Measurements from ENCODE around the gene AFF3.

Gene AFF3

DNA sequence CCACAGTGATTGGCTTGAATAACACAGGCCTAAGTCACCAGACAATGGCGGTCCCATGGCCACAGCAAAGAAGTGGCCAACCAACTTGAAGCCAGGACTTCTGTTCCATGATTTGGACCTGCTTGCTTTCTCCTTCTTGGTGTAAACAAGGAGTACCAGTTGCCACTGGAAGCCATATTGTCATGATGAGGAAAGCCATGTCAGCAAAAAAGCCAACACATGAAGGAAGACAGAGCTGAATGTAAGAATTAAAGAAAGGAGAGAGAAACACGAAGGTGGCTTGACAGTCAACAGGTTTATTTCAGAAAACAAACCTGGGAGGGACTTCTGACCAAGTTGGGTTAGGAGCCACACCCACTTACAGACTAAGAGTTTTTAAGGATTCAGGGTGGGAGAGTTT, 620.2 kb downstream of the AFF3 start:
- no peak overlapping the region for H3K27ac ChIP-seq
- TF ChIP-seq, protein P1, sequence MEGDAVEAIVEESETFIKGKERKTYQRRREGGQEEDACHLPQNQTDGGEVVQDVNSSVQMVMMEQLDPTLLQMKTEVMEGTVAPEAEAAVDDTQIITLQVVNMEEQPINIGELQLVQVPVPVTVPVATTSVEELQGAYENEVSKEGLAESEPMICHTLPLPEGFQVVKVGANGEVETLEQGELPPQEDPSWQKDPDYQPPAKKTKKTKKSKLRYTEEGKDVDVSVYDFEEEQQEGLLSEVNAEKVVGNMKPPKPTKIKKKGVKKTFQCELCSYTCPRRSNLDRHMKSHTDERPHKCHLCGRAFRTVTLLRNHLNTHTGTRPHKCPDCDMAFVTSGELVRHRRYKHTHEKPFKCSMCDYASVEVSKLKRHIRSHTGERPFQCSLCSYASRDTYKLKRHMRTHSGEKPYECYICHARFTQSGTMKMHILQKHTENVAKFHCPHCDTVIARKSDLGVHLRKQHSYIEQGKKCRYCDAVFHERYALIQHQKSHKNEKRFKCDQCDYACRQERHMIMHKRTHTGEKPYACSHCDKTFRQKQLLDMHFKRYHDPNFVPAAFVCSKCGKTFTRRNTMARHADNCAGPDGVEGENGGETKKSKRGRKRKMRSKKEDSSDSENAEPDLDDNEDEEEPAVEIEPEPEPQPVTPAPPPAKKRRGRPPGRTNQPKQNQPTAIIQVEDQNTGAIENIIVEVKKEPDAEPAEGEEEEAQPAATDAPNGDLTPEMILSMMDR (IDR thresholded peaks at IDR 0.05), result no peak
- TF ChIP-seq ZFX (IDR thresholded peaks at IDR 0.05; ENCODE audit: borderline replicate concordance), result no peak

DNA sequence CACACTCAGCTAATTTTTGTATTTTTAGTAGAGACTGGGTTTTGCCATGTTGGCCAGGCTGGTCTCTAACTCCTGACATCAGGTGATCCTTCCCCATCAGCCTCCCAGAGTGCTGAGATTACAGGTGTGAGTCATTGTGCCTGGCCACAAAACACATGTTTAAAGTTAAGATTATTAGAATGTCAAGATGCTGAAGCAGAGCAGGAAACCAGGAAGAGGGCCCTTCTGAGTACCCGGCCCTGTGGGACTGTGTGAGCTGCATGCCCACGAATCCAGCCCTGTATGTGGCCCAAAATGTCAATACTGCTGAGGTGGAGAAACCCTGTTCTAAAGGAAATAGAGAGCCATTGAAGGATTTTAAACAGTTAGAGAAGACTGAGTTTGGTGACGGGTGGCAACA, 621.6 kb downstream of the AFF3 start:
- TF ChIP-seq, protein P1 (IDR thresholded peaks at IDR 0.05), result no peak
- TF ChIP-seq ZFX (IDR thresholded peaks at IDR 0.05; ENCODE audit: borderline replicate concordance), result no peak
- H3K27ac ChIP-seq, result no peak overlapping the region

DNA sequence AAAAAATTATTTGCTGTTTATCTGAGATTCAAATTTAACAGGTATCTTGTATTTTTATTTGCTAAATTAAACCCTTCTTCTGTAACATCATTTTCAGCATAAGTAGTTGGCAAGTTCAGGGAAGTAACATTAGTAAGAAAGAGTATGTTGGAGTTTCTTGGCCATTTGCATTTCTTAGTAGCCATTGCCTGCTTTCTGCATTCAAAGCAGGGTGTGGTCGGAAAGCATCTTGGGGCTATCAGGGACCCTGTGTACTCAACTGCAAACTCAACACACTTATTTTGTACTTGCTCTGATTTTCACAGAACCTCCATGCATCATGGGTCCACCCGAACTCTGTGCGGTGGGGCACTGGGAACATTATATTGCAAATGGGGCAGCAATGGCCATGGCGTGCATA, 622.2 kb downstream of the AFF3 start:
- no peak overlapping the region for H3K27ac ChIP-seq
- TF ChIP-seq, protein P1 (IDR thresholded peaks at IDR 0.05), result no peak
- TF ChIP-seq ZFX (IDR thresholded peaks at IDR 0.05; ENCODE audit: borderline replicate concordance), result no peak

DNA sequence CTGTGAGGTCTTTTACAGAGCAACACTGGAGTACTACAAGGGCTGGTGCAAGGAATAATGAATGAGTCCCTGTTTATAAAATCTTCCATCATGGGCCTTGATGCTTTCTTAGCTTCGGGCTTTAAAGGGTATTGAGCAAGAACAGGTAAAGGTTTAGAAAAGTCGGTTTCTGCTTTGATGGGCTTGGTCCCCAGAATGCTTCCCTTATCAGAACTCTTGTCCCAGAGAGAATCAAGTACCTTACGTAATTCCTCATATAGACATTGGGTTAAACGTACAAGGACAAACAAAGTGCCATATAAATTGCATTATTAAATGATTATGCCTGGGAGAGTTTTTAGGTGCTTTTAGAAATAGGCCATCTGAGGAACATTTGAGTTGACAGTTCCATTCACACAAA, 628.0 kb downstream of the AFF3 start:
- TF ChIP-seq, protein P1 (IDR thresholded peaks at IDR 0.05), result no peak
- no peak for TF ChIP-seq ZFX (IDR thresholded peaks at IDR 0.05; ENCODE audit: borderline replicate concordance)
- no peak overlapping the region for H3K27ac ChIP-seq

DNA sequence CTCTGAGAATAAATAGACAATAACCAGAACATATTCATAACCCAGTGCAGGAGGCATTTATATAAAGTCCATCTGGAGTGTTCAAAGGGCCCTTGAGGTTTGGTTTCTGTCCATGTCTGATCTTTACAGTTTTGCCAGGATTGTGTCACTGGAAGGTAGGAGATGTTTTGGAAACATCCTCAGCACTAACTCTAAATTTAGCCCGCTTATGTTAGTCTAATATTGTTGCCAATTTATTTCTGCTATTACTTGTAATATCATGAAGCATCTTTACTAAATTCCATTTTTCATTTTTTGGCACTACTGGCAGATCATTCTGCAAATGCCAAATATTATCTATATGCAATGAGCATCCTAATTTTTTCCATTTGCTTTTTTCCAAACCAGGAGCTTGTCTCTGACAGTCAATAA, 630.2 kb downstream of the AFF3 start:
- H3K27ac ChIP-seq, result no peak overlapping the region
- TF ChIP-seq ZFX (IDR thresholded peaks at IDR 0.05; ENCODE audit: borderline replicate concordance), result no peak
- TF ChIP-seq, protein P1 (IDR thresholded peaks at IDR 0.05), result no peak

DNA sequence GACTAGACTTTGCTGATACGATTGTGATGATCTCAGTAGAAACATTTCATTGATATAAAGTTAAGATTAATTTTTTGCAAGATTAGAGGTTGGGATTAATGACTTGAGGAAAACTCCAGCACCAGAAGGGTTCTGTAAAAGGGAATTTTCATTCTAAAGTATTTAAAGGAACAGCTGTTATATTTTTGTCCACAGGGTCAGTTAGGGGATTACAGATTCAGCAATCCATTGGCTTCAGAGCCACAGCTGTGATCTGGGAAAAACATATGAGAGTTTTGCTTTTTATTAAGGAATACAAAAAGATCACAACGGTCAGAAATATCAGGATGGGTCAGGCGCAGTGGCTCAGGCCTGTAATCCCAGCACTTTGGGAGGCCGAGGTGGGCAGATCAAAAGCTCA, 633.0 kb downstream of the AFF3 start:
- TF ChIP-seq ZFX (IDR thresholded peaks at IDR 0.05; ENCODE audit: borderline replicate concordance), result no peak
- TF ChIP-seq, protein P1 (IDR thresholded peaks at IDR 0.05), result no peak
- no peak overlapping the region for H3K27ac ChIP-seq

DNA sequence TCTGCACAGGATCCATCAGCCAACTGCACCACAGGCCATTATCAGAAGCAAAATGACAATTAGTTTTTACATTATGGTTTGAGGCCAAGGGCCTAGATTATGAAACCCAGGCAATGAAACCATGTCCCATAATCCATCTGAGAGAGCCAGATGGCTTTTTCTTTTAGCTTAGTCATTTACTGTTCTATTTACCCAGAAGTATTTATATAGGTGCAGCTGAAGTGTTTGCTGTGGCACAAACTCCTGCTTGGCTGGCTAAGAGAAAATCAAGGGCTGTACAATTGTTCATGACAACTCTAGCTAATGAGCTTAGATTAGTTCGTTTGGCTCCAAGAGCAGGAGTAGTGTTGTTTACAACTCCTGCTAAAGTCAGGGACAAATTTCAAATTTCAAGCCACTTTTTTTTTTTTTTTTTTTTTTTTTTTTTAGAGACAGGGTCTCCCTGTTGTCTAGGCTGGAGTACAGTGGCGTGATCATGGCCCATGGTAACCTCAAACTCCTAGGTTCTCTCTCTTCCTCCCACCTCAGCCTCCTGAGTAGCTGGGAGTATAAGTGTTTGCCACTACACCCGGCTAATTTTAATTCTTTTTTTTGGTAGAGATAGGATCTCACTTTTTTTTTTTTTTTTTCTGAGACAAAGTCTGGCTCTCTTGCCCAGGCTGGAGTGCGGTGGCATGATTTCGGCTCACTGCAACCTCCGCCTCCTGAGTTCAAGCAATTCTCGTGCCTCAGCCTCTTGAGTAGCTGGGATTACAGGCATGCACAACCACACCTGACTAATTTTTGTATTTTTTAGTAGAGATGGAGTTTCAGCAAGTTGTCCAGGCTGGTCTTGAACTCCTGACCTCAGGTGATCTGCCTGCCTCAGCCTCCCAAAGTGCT, 634.2 kb downstream of the AFF3 start:
- H3K27ac ChIP-seq, result no peak overlapping the region

More for the DNA sequence above, 634.2 kb downstream of the AFF3 start:
- TF ChIP-seq ZFX (IDR thresholded peaks at IDR 0.05; ENCODE audit: borderline replicate concordance), result no peak
- TF ChIP-seq, protein P1 (IDR thresholded peaks at IDR 0.05), result no peak

All from 22Rv1 (cell line).